SJCRH30 (cell line): ENCODE results near the gene TM7SF3. TPM values are rescaled to one million over a fixed set of nuclear protein-coding genes. Genes with fewer than 3 reads are reported as not detected.
A peak's percentile ranks its signal among the peaks of the same experiment; 100 is the strongest.
"Not testable (repeated sequence)": the region's sequence is repeated elsewhere in the genome, so short reads cannot be mapped to it uniquely, and the experiment has no call there.

ENCODE experiments used
- DNase-seq, 2 experiments: peaks; one replicate each; pipeline ENCODE4 v3.0.0-alpha.2; 2015 to 2020
- H3K27ac ChIP-seq: fragments of 250-450 bp; sonication (Bioruptor Pico); 2 replicates; pipeline ENCODE4 v1.5.1; 2020; ENCODE audit warnings: mild to moderate bottlenecking, moderate library complexity
- H3K27me3 ChIP-seq: fragments of 250-450 bp; sonication (Bioruptor Pico); 2 replicates; pipeline ENCODE4 v1.5.1; 2020; ENCODE audit warnings: mild to moderate bottlenecking, moderate library complexity
- H3K36me3 ChIP-seq: fragments of 250-450 bp; sonication (Bioruptor Pico); 2 replicates; pipeline ENCODE4 v1.5.1; 2020; ENCODE audit warnings: mild to moderate bottlenecking, moderate library complexity
- H3K4me1 ChIP-seq: fragments of 250-450 bp; sonication (Bioruptor Pico); 2 replicates; pipeline ENCODE4 v1.5.1; 2020; ENCODE audit warnings: mild to moderate bottlenecking, moderate library complexity
- H3K4me3 ChIP-seq: fragments of 250-450 bp; sonication (Bioruptor Pico); 2 replicates; pipeline ENCODE4 v1.5.1; 2020; ENCODE audit warnings: mild to moderate bottlenecking, moderate library complexity
- H3K9me3 ChIP-seq: fragments of 250-450 bp; sonication (Bioruptor Pico); replicated peaks from 2 replicates; pipeline ENCODE4 v1.5.1; 2020; ENCODE audit warnings: mild to moderate bottlenecking, moderate library complexity
- total RNA-seq: library from RNA; depleted of rRNA; stranded (reverse); fragments of >200 nt; shearing (Covaris generic); gene quantifications from 2 replicates; pipeline ENCODE4 v1.2.3, GENCODE V29; 2014

The TM7SF3 gene
- total RNA-seq, 1 experiment from 2014 or later = 22.2 TPM

DNA sequence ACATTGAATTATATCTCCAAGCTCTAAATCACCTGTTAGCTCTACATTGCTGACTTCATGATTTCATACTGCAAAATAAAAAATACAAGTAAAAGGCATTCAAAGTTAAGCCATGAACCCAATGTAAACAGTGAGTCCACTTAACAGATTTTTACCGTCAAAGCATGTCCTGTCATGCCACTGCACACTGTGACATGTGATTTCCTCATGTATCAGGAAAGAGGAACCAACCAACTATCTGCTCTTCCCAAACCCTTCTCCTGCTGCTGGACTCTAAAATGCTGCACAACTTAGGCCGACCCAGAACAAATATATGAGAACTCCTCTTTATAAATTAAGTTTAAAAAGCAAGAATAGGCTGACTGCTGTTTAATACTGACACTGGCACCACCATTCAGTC, 37.5 kb downstream of the TM7SF3 start:
- no peak for DNase-seq
- no peaks in the 10 kb centered on the region for H3K9me3 ChIP-seq
- no peaks in the 10 kb centered on the region; the same call in 1 of the 2 replicates for H3K36me3 ChIP-seq
- H3K4me3 ChIP-seq = no peak overlapping the region
- H3K4me1 ChIP-seq = no peaks in the 10 kb centered on the region
- no peak overlapping the region for H3K27ac ChIP-seq
- no peaks in the 10 kb centered on the region for H3K27me3 ChIP-seq

GRCh38 chr12:26971963-26972362, 42.2 kb downstream of the TM7SF3 start:
- peaks cover 6% of the 10 kb centered on the region for H3K36me3 ChIP-seq
- H3K4me3 ChIP-seq = no peak overlapping the region
- no peaks in the 10 kb centered on the region for H3K4me1 ChIP-seq
- no peaks in the 10 kb centered on the region for H3K27me3 ChIP-seq
- H3K9me3 ChIP-seq = no peaks in the 10 kb centered on the region
- no peak overlapping the region for H3K27ac ChIP-seq
- no peak for DNase-seq

GRCh38 chr12:26970136-26970535, 44.0 kb downstream of the TM7SF3 start:
- Histone ChIP-seq H3K36me3 (peaks cover 15% of the 10 kb centered on the region), H3K9me3 (no peaks in the 10 kb centered on the region), H3K4me3 (no peak overlapping the region), H3K27me3 (no peaks in the 10 kb centered on the region), H3K4me1 (no peaks in the 10 kb centered on the region), H3K27ac (no peak overlapping the region)
- no peak for DNase-seq

DNA sequence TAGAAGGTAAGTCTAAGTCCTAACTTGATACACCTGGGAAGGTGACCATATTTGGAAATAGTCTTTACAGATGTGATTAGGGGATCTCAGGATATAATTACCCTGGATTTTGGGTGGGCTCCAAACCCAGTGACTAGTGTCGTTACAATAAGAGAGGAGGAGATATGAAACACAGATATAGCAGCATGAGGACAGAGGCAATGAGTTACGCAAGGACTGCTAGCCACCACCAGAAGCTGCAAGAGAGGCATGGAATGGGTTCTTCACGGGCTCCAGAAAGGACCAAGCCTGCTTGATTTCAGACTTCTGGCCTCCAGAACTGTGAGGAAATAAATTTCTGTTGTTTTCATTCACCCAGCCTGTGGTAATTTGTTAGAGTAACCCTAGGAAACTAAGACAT, 47.3 kb downstream of the TM7SF3 start:
- Histone ChIP-seq H3K27me3 (no peaks in the 10 kb centered on the region), H3K4me3 (no peak overlapping the region), H3K9me3 (no peaks in the 10 kb centered on the region), H3K4me1 (no peaks in the 10 kb centered on the region), H3K36me3 (peaks cover 31% of the 10 kb centered on the region), H3K27ac (no peak overlapping the region)
- DNase-seq = no peak

DNA sequence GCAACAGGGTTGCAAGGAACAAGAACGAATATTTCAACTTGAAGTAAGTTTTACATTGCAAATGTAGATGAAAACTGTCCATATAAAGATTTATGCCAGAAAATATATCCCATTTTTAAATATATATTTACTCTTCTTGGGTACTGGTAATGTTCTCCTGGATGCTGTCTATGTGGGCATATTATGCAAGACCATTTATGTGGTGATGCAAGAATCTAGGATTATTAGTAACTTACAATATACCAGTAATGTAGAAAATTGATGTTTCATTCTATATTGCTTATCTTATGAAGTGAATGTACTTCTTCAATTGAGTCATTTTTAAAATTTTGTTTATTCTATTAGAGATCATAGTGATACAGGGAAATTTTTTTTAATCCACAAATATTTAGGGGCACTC, 50.8 kb downstream of the TM7SF3 start:
- H3K27me3 ChIP-seq = no peaks in the 10 kb centered on the region
- H3K27ac ChIP-seq = no peak overlapping the region
- no peaks in the 10 kb centered on the region for H3K9me3 ChIP-seq
- peaks cover 42% of the 10 kb centered on the region for H3K36me3 ChIP-seq
- H3K4me3 ChIP-seq = no peak overlapping the region
- DNase-seq = no peak
- no peaks in the 10 kb centered on the region for H3K4me1 ChIP-seq

- Histone ChIP-seq H3K27ac (no peak overlapping the region), H3K9me3 (no peaks in the 10 kb centered on the region), H3K4me1 (no peaks in the 10 kb centered on the region), H3K4me3 (no peak overlapping the region), H3K27me3 (no peaks in the 10 kb centered on the region), H3K36me3 (peaks cover 49% of the 10 kb centered on the region)
- no peak for DNase-seq
These were observed 52.4 kb downstream of the TM7SF3 start for GRCh38 chr12:26961803-26962202.

GRCh38 chr12:26961391-26961790, 52.8 kb downstream of the TM7SF3 start:
- H3K4me1 ChIP-seq, H3K9me3 ChIP-seq, DNase-seq, H3K27me3 ChIP-seq, H3K27ac ChIP-seq, H3K4me3 ChIP-seq: not testable (repeated sequence)
- peaks cover 49% of the 10 kb centered on the region for H3K36me3 ChIP-seq

DNA sequence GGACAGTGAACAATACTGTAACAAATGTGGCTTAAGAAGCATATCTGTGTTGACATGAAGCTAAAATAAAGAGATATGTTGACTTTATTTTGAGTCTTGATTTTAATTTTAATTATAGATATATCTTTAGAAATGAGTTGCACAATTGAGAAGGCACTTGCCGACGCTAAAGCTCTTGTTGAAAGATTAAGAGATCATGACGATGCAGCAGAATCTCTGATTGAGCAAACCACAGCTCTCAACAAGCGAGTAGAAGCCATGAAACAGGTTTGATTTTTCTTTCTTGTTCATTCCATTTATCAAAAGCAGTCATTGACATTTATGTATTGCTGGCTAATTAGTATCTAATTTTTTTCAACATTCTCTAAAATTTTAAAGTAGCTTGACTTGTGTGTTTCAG, 60.2 kb downstream of the TM7SF3 start:
- H3K36me3 ChIP-seq = peaks cover 30% of the 10 kb centered on the region
- no peak overlapping the region for H3K4me3 ChIP-seq
- H3K4me1 ChIP-seq = no peaks in the 10 kb centered on the region
- no peak overlapping the region for H3K27ac ChIP-seq
- H3K27me3 ChIP-seq = no peaks in the 10 kb centered on the region
- H3K9me3 ChIP-seq = no peaks in the 10 kb centered on the region
- DNase-seq = no peak

- no peaks in the 10 kb centered on the region for H3K27me3 ChIP-seq
- peaks cover 24% of the 10 kb centered on the region for H3K36me3 ChIP-seq
- H3K27ac ChIP-seq = no peak overlapping the region
- H3K9me3 ChIP-seq = no peaks in the 10 kb centered on the region; the same call in 1 of the 2 replicates
- H3K4me1 ChIP-seq = no peaks in the 10 kb centered on the region
- no peak for DNase-seq
- H3K4me3 ChIP-seq = no peak overlapping the region
These were observed 60.7 kb downstream of the TM7SF3 start for GRCh38 chr12:26953447-26953846.

DNA sequence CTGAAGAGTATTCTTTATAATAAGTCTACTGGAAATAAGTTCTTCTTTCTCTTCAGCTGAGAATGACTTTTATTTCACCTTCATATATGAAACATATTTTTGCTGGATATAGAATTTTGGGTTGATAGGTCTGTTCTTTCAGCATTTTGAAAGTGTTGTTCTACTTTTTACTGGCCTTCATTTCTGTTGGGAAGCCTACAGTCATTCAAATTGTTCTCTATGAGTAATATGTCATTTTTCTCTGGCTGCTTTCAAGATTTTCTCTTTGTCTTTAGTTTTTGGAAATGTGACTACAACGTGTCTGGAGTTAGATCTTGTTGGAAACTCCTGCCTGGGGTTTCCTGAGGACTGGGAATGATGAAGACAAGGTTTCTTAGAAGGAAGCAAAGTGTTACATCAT, 65.9 kb downstream of the TM7SF3 start:
- Histone ChIP-seq H3K4me1 (no peaks in the 10 kb centered on the region), H3K9me3 (peaks cover 3% of the 10 kb centered on the region; the same call in 1 of the 2 replicates), H3K4me3 (no peak overlapping the region), H3K27ac (no peak overlapping the region), H3K27me3 (no peaks in the 10 kb centered on the region), H3K36me3 (no peaks in the 10 kb centered on the region; the same call in 1 of the 2 replicates)
- no peak for DNase-seq

- no peak overlapping the region for H3K27ac ChIP-seq
- no peak overlapping the region for H3K4me3 ChIP-seq
- H3K36me3 ChIP-seq = no peaks in the 10 kb centered on the region
- H3K9me3 ChIP-seq = 0 out of 2 replicates have a peak, but pooled peaks cover 3% of the 10 kb centered on the region
- peaks cover 12% of the 10 kb centered on the region for H3K4me1 ChIP-seq
- no peak for DNase-seq
- H3K27me3 ChIP-seq = no peaks in the 10 kb centered on the region
These were observed 73.0 kb downstream of the TM7SF3 start for GRCh38 chr12:26941215-26941594.

- H3K36me3 ChIP-seq = no peaks in the 10 kb centered on the region
- no peaks in the 10 kb centered on the region for H3K9me3 ChIP-seq
- H3K27me3 ChIP-seq = no peaks in the 10 kb centered on the region
- H3K4me1 ChIP-seq = peaks cover 14% of the 10 kb centered on the region
- no peak overlapping the region for H3K4me3 ChIP-seq
- no peak overlapping the region for H3K27ac ChIP-seq
- DNase-seq = no peak
These were observed 73.5 kb downstream of the TM7SF3 start for GRCh38 chr12:26940516-26941214.

- H3K4me1 ChIP-seq = peaks cover 14% of the 10 kb centered on the region
- H3K27ac ChIP-seq = no peak overlapping the region
- peak overlapping the region; percentile 86 for H3K4me3 ChIP-seq
- H3K36me3 ChIP-seq = no peaks in the 10 kb centered on the region
- no peak for DNase-seq
- H3K27me3 ChIP-seq = no peaks in the 10 kb centered on the region
- H3K9me3 ChIP-seq = no peaks in the 10 kb centered on the region
These were observed 74.2 kb downstream of the TM7SF3 start for GRCh38 chr12:26939953-26940352.

- Histone ChIP-seq H3K4me3 (peak overlapping the region; percentile 86), H3K9me3 (no peaks in the 10 kb centered on the region), H3K36me3 (no peaks in the 10 kb centered on the region), H3K4me1 (peaks cover 14% of the 10 kb centered on the region), H3K27ac (peak overlapping the region; percentile 93), H3K27me3 (no peaks in the 10 kb centered on the region)
- peak in 1 of 2 experiments; percentile 11 for DNase-seq
These were observed 74.9 kb downstream of the TM7SF3 start for GRCh38 chr12:26939192-26939832.

DNA sequence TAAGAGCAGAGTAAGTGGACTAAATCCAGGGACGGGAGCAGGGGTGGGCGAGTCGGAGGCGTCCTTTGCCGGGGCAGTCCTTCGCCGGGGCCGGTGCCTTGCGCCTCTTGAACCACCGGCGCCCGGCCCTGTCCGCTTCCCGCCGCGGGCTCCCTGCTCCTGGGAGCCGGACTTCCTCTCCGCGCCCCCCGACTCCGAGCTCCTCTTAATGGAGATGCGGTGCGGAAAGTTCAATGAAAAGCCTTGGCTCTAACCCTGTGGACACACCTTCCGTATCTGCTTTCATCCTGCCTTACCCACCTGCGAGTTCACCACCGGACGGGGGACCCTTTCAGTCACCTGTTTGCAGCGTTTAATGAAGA, 75.5 kb downstream of the TM7SF3 start:
- Histone ChIP-seq H3K36me3 (no peaks in the 10 kb centered on the region), H3K27ac (peak overlapping the region; percentile 93), H3K27me3 (no peaks in the 10 kb centered on the region), H3K4me1 (peaks cover 14% of the 10 kb centered on the region), H3K4me3 (peak overlapping the region; percentile 86), H3K9me3 (no peaks in the 10 kb centered on the region)
- DNase-seq = no peak
